ENCODE measurements around the gene TET2.
A peak's percentile ranks its signal among the peaks of the same experiment; 100 is the strongest.

Gene TET2

DNA sequence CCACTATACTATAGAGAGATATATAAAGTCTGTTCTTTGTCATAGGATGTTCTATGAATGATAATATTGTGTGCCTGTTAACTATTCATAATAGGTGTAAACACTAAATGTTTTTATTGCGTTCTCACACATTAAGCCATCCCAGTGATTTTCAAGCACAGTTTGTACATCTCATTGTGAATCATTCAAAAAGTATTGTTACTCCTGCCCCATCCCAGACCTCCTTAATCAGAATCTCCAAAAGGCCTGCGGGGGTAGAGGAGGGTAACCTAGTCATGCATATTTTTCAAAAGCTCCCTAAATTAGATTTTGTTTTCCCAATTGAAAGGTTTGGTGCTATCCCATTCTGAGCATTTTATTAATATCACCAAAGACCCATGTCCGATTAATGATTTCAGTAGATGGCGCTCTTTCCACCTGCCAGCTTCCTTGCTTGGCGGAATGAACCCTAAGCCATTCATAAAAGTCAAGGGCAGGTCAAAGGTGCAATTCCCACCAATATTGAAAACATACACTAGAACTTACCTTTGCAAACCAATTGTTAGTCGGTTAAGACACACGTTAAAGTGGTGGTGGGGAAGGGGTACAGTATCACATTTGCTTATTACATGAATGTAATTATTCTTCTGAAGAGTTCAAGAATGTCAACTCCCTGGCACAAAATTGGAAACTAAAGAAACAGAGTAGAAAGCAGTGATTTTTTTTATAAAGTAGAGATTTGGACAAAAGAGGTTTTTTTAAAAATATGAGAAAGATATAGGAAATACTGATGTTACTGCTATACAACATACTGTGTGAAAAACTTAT, 5.8 kb upstream of the TET2 start:
- DNase-seq = peak in 9 of 56 donors; percentile 0 to 33 (median 9)

DNA sequence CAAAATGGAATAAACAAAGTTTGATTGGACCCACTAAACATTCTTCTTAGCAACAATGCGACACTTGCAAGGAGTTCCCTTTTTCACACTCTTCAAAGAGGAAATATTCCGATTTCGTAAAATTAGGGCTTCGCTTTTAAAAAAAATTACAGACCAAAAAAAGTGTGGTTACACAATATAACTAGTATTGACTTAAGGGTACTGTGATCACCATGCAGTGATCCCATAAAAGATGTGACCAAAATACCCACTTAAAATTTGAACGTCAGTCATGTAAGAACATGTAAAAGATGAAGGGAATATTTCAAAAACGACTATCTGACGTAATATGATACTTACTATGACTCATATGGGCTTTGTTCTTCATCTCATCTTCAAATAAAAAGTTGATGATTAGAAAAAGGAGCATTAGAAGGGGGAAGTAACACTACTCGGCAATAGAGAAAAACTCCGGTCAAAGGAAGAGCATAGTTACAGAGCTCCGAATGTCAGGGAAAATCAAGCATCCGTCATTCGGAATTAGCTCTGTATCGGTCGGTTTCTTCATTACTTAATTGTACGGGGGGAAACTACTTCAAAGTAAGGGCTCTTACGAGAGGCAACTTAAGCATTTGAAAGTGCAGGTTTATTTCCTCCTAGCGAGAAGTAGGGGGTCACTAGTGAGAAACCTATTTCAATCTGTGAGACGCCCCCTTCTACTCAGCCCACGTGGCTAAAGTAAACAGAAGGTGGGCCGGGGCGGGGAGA, 1.3 kb upstream of the TET2 start:
- DNase-seq = peak in 1 of 56 donors; percentile 5

DNA sequence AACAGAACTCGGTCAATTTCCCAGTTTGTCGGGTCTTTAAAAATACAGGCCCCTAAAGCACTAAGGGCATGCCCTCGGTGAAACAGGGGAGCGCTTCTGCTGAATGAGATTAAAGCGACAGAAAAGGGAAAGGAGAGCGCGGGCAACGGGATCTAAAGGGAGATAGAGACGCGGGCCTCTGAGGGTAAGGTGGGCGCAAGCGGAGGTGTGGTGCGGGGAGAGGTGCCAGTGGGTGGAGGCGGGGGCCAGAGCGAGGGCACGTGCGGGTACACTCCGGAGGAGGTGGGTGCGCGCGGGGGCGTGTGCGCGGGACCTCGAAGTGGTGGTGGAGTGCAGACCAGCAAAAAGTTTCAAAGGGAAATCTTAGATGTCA, 787 bp upstream of the TET2 start:
- peak in 23 of 56 donors; percentile 18 to 65 (median 47) for DNase-seq

DNA sequence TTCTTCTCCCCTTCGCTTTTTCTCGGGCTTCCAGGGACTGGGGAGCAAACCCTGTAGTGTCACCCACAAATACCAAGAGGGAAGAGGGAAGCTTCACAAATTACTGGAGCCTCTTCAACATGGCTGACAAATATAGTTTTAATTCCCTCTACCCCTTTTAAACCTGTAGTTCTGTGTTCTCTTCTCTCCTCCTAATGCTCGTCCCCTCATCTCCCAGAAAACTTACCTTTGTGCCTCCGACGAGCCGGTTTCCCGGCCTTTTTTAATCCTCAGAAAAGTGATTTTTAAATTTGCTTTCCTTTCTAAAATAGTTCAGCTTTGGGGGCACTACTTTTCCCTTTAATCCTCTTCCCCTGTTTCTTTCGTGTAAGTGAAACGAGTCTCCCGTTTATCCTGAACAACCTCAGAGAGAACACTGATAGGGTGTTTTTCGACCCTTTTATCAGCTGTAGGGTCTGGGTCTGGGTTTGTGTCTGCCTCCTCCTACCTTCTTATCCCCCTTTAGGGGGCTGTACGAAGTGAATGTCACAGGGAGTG, 408 bp downstream of the TET2 start:
- no peak for DNase-seq

DNA sequence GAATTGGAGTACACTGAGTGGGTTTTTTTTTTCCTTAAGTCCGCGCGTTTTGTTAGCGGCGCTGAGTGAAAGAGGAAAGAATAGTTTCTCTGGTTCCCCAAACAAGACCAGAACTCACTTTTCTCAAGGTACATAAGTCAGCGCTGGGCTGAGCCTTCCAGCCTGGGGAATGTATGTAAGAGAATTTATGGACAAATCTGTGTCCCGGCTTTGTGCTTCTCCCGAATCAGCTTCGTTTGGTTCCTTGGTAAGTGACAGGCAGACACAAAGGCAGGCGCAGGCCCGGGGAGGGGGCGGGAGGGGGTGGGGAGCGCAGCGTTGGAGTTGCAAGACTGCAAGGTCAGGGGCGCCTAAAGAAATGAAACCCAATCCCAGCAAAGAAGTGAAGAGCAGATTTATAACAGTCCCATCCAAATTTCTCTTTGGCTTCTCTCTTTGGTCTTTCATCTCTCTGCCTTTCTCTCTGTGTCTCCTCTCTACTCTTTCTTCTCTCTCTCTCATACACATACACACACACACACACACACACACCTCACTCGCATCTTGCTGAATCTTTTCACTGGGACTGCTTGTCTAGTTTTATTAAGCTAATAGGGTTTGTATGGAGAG, 981 bp downstream of the TET2 start:
- DNase-seq = peak in 50 of 56 donors; percentile 1 to 68 (median 33)

DNA sequence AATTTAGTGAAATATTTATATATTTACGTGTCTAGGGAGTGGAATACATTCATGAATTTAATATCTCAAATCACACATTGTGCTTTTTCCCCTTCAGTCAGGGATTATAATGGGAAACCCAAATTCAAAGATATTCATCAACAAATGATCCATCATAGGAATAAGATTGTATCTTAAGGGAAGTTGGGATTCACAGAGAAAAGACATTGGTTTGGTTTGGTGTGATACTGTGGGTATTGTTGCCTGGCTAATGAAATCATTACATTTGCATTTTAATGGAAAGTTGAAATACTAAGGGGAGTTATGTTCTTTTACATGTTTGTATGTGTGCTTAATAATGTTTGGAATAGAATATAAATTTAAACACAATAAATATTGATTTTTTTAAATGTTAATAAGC, 1.7 kb downstream of the TET2 start:
- DNase-seq = no peak

DNA sequence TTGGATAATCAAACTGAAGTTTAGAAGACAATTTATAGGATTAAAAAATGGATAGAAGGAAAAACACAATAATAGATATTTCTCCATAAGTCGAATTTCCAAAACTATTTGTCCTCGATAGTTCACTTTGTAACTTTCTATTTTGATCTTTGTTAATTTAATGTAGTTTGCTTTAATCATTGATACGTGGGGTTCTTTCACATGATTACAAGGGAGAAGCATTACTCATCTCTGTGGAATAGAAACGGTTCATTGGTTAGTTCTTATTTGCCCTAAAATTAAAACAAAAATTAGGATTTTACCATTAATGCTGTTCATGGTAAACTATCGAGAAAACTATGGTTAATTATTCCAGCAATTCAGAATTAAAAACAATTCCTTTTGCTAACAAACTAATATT, 2.1 kb downstream of the TET2 start:
- DNase-seq = no peak

DNA sequence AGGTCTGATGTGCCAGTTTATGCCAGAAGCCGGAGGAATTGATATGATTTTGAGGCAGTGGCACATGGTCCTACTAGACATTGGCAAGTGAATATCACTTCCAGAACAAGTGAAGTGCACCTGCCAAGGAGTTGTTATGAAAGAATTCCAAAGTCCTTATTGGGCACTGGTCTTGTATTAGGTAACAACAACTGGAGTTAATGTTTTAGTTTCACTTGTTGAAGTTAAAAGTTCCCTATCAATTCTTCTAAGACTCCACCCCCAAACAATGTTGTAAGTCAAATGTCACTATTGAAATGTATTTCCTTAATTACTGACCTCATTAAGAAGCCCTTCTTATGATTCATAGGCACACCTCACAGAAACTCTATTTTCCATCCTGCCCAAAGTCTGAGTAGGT, 3.1 kb downstream of the TET2 start:
- DNase-seq = no peak

DNA sequence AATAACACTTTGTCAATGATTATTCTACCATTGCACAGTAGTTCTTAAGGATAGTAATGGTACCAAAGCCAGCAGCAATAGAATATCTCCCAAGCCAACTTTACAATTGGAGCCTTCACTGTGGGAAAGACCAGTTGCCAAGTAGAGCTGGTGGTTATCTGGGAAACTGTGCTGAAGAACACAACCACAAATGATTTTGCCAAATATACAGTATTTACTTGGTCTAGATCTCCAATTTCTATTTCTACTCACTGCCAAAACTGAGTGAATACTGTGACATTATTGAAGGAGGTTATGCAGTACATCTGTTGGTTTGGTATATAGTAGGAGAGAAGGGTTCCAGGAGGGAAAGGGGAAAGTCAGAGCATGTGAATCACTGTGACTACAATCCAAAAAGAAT, 3.8 kb downstream of the TET2 start:
- no peak for DNase-seq

DNA sequence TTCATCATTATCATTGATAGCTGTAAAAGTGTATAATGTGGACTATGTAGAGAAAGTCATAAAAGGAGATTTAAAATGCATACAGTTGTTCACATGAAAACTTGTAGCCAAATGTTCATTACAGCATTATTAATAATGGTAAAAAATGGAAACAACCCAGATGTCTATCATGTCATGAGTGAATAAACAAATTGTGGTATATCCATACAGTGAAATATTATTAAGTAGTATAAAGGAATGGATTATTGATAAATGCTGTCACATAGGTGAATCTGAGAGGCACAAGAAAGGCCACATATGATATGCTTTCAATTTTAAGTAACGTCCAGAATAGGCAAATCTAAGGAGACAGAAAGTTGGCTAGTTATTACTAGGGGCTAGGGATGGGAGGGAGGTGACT, 7.1 kb downstream of the TET2 start:
- no peak for DNase-seq

DNA sequence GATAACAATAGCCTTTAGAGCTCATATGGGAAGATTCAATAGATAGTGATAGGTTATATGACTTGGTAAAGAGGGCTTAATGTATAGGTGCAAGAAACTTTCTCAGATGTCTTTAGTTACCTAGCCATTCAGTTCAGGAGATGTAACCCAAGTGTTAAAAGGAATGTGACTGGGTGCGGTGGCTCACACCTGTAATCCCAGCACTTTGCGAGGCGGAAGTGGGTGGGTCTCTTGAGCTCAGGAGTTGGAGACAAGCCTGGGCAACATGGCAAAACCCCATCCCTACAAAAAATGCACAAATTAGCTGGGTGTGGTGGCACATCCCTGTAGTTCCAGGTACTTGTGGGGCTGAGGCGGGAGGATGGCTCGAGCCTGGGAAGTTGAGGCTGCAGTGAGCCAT, 7.9 kb downstream of the TET2 start:
- no peak for DNase-seq

DNA sequence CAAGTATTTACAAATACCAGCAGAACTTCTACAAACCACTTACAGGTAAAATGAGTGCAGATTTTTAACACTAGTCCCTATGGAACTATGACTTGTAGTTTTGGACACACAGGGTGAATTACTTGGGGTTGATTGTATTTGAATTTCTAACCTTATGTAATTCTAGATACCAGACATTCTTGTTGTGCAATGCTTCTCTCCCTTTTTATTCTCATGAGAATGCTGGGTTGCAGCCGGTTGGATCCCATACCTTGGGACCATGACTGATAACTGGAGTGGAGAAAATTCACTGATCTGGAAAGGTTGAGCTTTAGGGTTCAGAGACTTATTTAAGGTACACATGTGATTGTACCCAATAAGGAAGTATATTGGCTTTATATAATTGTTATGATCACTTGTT, 8.8 kb downstream of the TET2 start:
- DNase-seq = no peak

DNA sequence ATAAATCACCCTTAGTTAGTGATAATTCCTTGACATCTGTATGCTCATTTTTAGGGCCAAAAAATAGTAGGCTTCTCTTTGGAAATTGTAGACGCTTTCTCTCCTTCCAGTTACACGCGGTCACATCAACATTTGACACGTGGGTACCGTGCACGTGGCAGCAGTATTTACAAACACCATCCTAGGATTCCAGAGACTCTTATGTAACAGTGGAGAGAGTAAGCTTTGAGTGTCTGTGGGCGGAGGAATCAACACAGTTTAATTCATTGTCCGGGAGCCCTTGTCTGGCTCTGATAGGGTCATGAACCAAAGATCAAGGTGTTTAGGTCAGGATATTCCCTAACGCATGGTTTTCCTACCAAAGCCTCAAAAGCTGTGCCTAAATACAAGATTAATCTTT, 12.2 kb downstream of the TET2 start:
- no peak for DNase-seq

DNA sequence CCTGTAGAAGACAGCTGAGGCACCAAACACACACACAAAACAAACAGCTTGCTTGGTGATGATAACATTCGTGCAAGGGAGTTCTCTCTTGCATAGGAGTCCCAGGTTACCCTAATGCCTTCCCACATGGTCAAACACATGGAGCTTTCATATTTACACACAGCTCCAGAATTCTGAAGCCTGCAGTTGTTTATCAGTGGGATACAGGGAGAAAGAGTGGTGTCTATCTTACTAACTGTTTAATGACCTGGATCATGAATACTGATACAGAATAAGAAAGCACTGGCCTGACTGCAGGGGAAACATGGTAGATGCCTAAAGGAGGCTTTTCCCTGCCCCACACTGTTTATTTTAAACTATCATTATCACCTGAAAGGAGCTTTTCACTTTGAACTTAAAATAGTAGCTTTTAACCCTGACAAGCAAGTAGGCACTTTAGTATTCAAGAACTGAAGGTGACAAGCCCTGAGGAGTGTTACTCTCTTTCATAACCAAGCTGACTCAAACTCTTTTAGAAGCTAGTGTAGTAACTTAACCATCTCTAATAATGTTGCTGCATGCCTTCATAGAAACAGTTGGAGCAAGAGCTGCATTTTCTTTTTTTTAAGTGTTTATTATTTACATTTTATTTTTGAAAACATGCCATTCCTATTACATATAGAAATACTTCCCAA, 15.6 kb downstream of the TET2 start:
- no peak for DNase-seq

DNA sequence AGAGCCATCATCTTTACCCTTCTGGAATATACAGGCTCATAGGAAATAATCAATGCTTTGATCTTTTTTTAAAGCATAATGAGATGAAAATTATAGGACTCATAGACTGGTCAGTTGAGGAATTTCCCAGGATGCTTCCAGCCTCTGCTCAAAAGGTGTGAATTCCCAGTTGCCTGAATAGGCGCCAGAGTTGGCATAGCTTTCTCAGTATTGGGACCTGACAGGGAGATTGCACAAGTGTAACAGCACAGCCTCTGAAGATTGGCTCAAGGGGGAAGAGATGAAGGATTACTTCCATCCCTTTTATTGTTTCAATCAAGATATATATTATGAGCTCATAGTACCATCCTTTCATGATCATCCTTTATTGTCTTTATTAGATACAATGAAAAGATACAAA, 17.9 kb downstream of the TET2 start:
- no peak for DNase-seq

DNA sequence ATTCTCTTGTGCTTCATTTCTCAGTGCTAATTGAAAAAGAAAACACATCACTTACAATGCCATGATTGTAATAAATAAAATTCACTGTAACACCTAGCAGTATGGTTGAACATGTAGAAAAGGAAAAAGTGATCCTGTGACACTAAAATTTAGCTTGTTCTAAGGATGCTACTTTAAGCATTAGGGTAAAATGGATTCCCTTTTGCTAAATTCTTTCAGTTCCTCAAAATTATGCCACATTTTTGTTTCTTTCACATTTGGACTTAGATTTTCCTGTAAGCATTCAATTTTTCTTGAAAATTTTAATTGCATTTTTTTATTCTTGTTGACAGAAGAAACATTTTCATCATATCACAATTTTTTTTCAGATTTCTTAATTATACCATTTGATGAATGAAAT, 19.4 kb downstream of the TET2 start:
- no peak for DNase-seq

DNA sequence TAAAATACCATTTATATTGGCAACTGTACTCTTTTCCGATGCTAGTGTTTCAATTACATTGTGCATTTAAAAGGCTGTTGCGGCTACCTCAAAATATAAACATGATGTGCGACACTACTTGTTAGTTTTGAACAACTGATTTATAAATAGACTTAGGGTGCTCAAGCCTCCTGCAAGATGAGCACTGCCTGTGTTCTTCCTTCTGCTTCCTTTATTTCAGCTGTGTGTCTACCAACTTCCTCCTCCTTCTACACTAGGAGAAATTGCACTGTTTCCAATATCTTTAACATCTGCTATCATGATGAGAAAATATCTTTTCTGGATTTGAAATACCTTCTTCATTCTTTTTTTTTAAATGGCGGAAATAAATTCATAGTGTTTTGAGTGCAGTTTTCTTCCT, 24.0 kb downstream of the TET2 start:
- DNase-seq = no peak

DNA sequence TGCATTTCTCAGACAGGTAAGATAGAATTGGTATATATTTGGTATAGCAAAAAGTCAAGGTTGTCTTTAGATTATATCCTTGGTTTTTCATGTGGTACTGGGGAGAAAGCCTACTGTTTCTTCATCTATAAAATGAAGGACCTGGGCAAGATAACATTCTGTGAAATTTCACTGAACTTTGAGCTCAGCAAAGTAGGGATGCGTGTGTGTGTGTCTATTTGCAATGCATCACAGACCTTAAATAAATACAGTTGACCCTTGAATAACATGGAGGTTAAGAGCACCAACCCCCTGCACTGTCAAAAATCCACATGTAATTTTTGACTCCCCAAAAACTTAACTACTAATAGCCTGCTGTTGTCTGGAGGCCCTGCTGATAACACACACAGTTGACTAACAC, 25.2 kb downstream of the TET2 start:
- no peak for DNase-seq

DNA sequence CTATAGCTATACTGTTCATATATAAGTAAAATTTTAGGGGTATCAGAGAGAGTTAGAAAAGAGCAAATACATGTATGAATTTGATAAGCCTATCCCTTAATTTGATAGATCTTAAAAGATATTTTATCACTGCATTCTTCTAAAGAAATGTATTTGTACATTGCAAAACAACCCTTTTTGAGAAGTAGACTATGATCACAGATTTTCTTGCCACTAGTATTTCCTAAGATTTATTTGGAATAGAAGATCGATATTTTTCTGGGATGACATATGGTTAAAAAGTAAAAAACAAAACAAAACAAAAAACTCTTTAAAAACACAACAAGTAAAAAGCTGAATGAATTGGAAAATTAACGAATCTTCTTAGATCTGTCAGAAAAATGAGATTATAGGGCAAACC, 27.4 kb downstream of the TET2 start:
- no peak for DNase-seq

DNA sequence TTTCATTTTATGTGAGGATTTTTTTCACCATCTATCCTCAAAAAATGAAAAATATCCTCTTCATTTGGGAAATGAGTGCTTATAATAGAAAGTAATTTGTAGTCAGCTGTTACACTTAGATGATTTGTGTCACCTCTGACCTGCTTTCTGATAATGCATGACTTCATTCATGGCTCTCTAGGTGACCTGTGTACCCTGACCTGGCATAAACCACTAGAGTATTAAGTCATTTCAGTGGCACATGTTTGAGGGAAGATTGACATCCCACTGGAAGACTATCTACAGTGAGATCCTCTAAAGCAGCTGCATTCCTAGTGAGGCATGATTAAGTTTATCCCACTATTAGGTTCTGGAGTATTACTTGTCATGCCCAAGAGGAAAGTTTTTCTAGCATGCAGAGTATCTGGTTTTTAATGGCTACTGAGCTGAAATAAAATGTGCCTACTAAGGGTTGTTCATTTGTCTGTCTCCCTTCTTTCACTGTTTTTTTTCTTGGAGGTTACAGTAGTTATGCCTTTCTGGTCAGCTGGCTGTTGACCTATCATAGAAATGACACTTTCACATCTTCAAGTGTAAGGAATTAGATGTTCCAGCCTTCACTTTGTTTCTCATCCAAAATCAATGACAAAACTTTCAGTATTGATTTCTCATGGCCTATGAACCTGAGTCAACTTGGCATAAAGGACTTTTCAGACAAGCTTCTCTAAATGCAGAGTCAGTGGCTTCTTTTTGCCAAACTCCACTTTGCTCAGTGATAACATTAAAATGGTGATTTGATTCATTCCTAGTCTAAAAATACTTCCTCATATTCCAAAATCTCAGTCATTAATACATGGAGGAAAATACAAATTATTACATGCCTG, 33.1 kb downstream of the TET2 start:
- no peak for DNase-seq

DNA sequence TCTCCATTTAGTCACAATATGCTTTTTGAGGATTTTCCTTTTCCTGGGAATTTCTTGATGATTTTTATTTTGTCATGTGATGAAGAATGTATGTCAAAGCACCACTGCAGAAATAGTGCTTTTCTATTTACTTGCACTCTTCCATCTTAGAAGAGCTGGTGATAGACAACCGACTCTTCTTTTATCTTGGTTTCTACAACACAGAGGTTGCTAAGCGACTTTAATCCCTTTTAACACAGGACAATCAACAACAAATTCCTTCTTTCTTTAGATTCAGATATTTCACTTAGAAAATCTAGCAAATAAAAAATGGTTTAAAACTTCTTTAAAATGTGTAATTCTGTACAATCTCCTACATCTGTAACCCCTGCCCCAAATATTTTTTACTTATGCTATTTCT, 34.6 kb downstream of the TET2 start:
- DNase-seq = no peak
